ENCODE data around the gene CPLX3.

Gene CPLX3

GRCh38 chr15:74831813-74832495 lies 5.5 kb downstream of the CPLX3 start:
- DNase-seq (ENCODE audit: low read depth): no peak
- in situ Hi-C loops (cut with HindIII; ENCODE audit: low sequenced_read_pairs): no loop called here
- H3K4me3 ChIP-seq (ENCODE audit: low read depth, low read length): no peak overlapping the region
- no peak for TF ChIP-seq CTCF (IDR thresholded peaks at IDR 0.05; ENCODE audit: low read depth, low read length, missing control alignments)

- TF ChIP-seq CTCF (IDR thresholded peaks at IDR 0.05; ENCODE audit: low read depth, low read length, missing control alignments): no peak
- DNase-seq (ENCODE audit: low read depth): no peak
- in situ Hi-C loops (cut with HindIII; ENCODE audit: low sequenced_read_pairs): no loop called here
- no peak overlapping the region for H3K4me3 ChIP-seq (ENCODE audit: low read depth, low read length)
Observed at GRCh38 chr15:74832826-74833225, 6.4 kb downstream of the CPLX3 start.

- DNase-seq (ENCODE audit: low read depth): no peak
- TF ChIP-seq CTCF (IDR thresholded peaks at IDR 0.05; ENCODE audit: low read depth, low read length, missing control alignments): no peak
- H3K4me3 ChIP-seq (ENCODE audit: low read depth, low read length): no peak overlapping the region
- in situ Hi-C loops (cut with HindIII; ENCODE audit: low sequenced_read_pairs): no loop called here
Observed at GRCh38 chr15:74833376-74834107, 7.1 kb downstream of the CPLX3 start.

GRCh38 chr15:74835312-74835823 lies 8.9 kb downstream of the CPLX3 start:
- in situ Hi-C loops (cut with HindIII; ENCODE audit: low sequenced_read_pairs): no loop called here

GRCh38 chr15:74836846-74837245 lies 10.4 kb downstream of the CPLX3 start:
- in situ Hi-C loops (cut with HindIII; ENCODE audit: low sequenced_read_pairs): no loop called here
- no peak overlapping the region for H3K4me3 ChIP-seq (ENCODE audit: low read depth, low read length)
- no peak for TF ChIP-seq CTCF (IDR thresholded peaks at IDR 0.05; ENCODE audit: low read depth, low read length, missing control alignments)
- DNase-seq (ENCODE audit: low read depth): no peak

More at GRCh38 chr15:74835312-74835823, 8.9 kb downstream of the CPLX3 start:
- DNase-seq (ENCODE audit: low read depth): no peak
- H3K4me3 ChIP-seq (ENCODE audit: low read depth, low read length): no peak overlapping the region
- TF ChIP-seq CTCF (IDR thresholded peaks at IDR 0.05; ENCODE audit: low read depth, low read length, missing control alignments): peak; percentile 92

- TF ChIP-seq CTCF (IDR thresholded peaks at IDR 0.05; ENCODE audit: low read depth, low read length, missing control alignments): no peak
- no peak overlapping the region for H3K4me3 ChIP-seq (ENCODE audit: low read depth, low read length)
- in situ Hi-C loops (cut with HindIII; ENCODE audit: low sequenced_read_pairs): no loop called here
- DNase-seq (ENCODE audit: low read depth): no peak
Observed at GRCh38 chr15:74837482-74838136, 11.2 kb downstream of the CPLX3 start.
